Natural killer cell (primary cell): Measurements from ENCODE around the gene NETO2. TPM values are rescaled to one million over a fixed set of nuclear protein-coding genes. Genes with fewer than 3 reads are reported as not detected.

Source experiments
- ATAC-seq, 3 donors: fragments of 150-1000 bp in 2 of 3; fragments of 200-7000 bp in 1 of 3; cut with Tn5 transposase; 1 replicate in 1 of 3; 2 replicates in 2 of 3; pipeline ENCODE4 v1.10.0; 2021; ENCODE audit warnings: mild to moderate bottlenecking in 2 of 3, moderate library complexity in 2 of 3
- DNase-seq, 2 donors: peaks; one replicate each; pipeline versions ENCODE4 v3.0.0 to v3.0.0-alpha.2; 2013 to 2021; ENCODE audit warnings: mixed read lengths in 1 of 2
- H3K27ac ChIP-seq: one replicate; pipeline ENCODE4 v1.5.1; 2013; ENCODE audit warnings: mild to moderate bottlenecking, low read length
- H3K27me3 ChIP-seq: one replicate; pipeline ENCODE4 v1.6.1; 2013; ENCODE audit warnings: low read length; ENCODE audit not compliant: control insufficient read depth, insufficient read depth
- H3K36me3 ChIP-seq: one replicate; pipeline ENCODE4 v1.6.1; 2013; ENCODE audit warnings: low read length; ENCODE audit not compliant: control insufficient read depth, insufficient read depth
- H3K4me1 ChIP-seq: one replicate; pipeline ENCODE4 v1.6.1; 2013; ENCODE audit warnings: low read length; ENCODE audit not compliant: control insufficient read depth, insufficient read depth
- H3K4me3 ChIP-seq: one replicate; pipeline ENCODE4 v1.5.1; 2013; ENCODE audit warnings: low read length
- H3K9me3 ChIP-seq: one replicate; pipeline ENCODE4 v1.6.1; 2013; ENCODE audit warnings: low read length; ENCODE audit not compliant: control insufficient read depth, insufficient read depth
- H3K27ac Mint-ChIP-seq, 2 donors: one replicate each; pipeline ENCODE4 v1.8.0; 2022; ENCODE audit warnings: mild to moderate bottlenecking in 2 of 2, mixed read lengths in 2 of 2, moderate library complexity in 1 of 2
- H3K27me3 Mint-ChIP-seq, 2 donors: one replicate each; pipeline ENCODE4 v1.8.0; 2022; ENCODE audit warnings: low read depth in 2 of 2, mixed read lengths in 2 of 2
- H3K36me3 Mint-ChIP-seq: one replicate; pipeline ENCODE4 v1.8.0; 2022; ENCODE audit warnings: mixed read lengths
- H3K4me1 Mint-ChIP-seq, 2 donors: one replicate each; pipeline ENCODE4 v1.8.0; 2022; ENCODE audit warnings: mixed read lengths in 2 of 2
- H3K4me3 Mint-ChIP-seq: one replicate; pipeline ENCODE4 v1.8.0; 2022; ENCODE audit warnings: mild to moderate bottlenecking, moderate library complexity, mixed read lengths
- H3K9me3 Mint-ChIP-seq, 2 donors: one replicate each; pipeline ENCODE4 v1.8.0; 2022; ENCODE audit warnings: mixed read lengths in 2 of 2
- CTCF ChIP-seq: fragments of 200-600 bp; IDR thresholded peaks from one replicate; pipeline ENCODE4 v1.8.0; 2022; ENCODE audit warnings: antibody characterized with exemption
- WGBS: methylation state at CpG from one replicate; pipeline ENCODE4 v1.1.7; 2013; ENCODE audit warnings: missing lambda C conversion rate; ENCODE audit not compliant: insufficient coverage; 5-methylcytosine and 5-hydroxymethylcytosine counted together
- intact Hi-C: fragments of 100-400 bp; cut with micrococcal nuclease; formaldehyde crosslinking; loops from one replicate; pipeline ENCODE4 v1.14.2; 2022
- total RNA-seq, 4 donors: library from RNA; stranded (reverse); fragments of 120-200 nt in 1 of 4; gene quantifications; one replicate each; pipeline versions ENCODE4 v1.2.3 to v1.2.4, GENCODE V29; 2013 to 2022

The NETO2 gene
- total RNA-seq, 3 donors from 2014 or later (not counting 1 experiment from before 2014, with no cell fraction given): 0.40 to 0.48 TPM; not detected in 1

GRCh38 chr16:47064775-47065174 is 79.0 kb downstream of the NETO2 start:
- H3K4me3 Mint-ChIP-seq: no peak overlapping the region
- H3K4me1 Mint-ChIP-seq: no peaks in the 10 kb centered on the region
- TF ChIP-seq CTCF: no peak
- intact Hi-C loops: no loop called here
- WGBS: 94% methylated on average over 4 of the region's 4 CpGs
- no peak overlapping the region for H3K27ac Mint-ChIP-seq
- Histone ChIP-seq H3K27ac (no peak overlapping the region), H3K4me1 (no peaks in the 10 kb centered on the region), H3K36me3 (no peaks in the 10 kb centered on the region), H3K4me3 (no peak overlapping the region), H3K27me3 (no peaks in the 10 kb centered on the region), H3K9me3 (no peaks in the 10 kb centered on the region)
- no peaks in the 10 kb centered on the region for H3K36me3 Mint-ChIP-seq
- H3K9me3 Mint-ChIP-seq: no peaks in the 10 kb centered on the region
- ATAC-seq (no peak), DNase-seq (no peak)
- H3K27me3 Mint-ChIP-seq: peaks cover 3 to 14% of the 10 kb centered on the region in 2 donors

- H3K4me3 ChIP-seq: no peak overlapping the region
- DNase-seq (no peak), ATAC-seq (no peak)
- Mint-ChIP-seq H3K4me1 (no peaks in the 10 kb centered on the region), H3K4me3 (no peak overlapping the region), H3K36me3 (no peaks in the 10 kb centered on the region), H3K27me3 (peaks cover 2 to 14% of the 10 kb centered on the region in 2 donors), H3K9me3 (no peaks in the 10 kb centered on the region), H3K27ac (no peak overlapping the region)
- no peaks in the 10 kb centered on the region for H3K36me3 ChIP-seq
- no peak overlapping the region for H3K27ac ChIP-seq
- 95% methylated on average over 7 of the region's 7 CpGs for WGBS
- no peaks in the 10 kb centered on the region for H3K9me3 ChIP-seq
- no peaks in the 10 kb centered on the region for H3K4me1 ChIP-seq
- no peak for TF ChIP-seq CTCF
- intact Hi-C loops: no loop called here
- no peaks in the 10 kb centered on the region for H3K27me3 ChIP-seq
Measured at GRCh38 chr16:47063011-47063724, 80.6 kb downstream of the NETO2 start.

DNA sequence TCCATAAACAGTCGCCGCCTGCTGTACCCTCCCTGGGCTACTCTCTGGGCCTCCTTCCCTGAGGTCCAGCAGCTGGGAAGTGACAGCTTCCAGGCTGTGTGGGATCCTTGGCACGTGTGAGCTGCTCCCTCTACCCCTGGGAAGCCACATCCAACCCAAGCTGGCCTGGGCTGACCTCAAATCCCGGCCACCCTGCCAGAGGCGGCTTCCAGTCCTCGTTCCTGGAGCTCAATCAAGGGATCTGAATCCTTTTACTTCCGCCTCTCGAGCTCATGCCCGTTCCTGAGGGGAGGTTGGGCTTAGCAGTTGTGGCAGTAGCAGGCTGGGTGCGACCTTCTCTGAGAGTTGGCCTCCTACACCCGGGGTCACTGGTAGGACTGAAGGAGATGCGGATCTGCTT is 82.5 kb downstream of the NETO2 start:
- intact Hi-C loops: no loop called here
- DNase-seq: no peak
- no peak overlapping the region for H3K4me3 Mint-ChIP-seq
- Histone ChIP-seq H3K36me3 (no peaks in the 10 kb centered on the region), H3K9me3 (no peaks in the 10 kb centered on the region), H3K27ac (no peak overlapping the region), H3K4me1 (no peaks in the 10 kb centered on the region), H3K4me3 (no peak overlapping the region), H3K27me3 (no peaks in the 10 kb centered on the region)
- ATAC-seq: no peak
- WGBS: 88% methylated on average over 12 of the region's 12 CpGs
- H3K4me1 Mint-ChIP-seq: no peaks in the 10 kb centered on the region
- peaks cover 3 to 14% of the 10 kb centered on the region in 2 donors for H3K27me3 Mint-ChIP-seq
- TF ChIP-seq CTCF: no peak
- H3K36me3 Mint-ChIP-seq: no peaks in the 10 kb centered on the region
- no peak overlapping the region for H3K27ac Mint-ChIP-seq
- no peaks in the 10 kb centered on the region for H3K9me3 Mint-ChIP-seq

DNA sequence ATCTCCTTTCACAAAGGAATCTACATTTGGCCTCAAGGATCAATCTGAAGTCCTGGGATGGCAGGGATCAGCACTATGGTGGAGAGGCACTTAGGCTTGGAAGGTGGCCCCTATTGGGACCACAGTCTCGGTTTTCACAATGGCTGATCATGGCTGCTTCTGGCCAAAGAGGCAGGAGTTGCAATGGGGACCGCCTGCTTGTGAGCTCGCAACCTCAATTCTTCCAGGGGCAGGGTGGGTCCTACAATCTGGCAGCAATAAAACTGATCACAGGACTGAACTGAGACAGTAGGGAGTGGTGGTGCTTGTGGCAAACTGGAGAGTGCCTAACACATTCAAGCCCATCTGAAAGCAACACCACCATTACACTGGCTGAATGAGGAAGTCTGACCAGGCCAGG is 83.1 kb downstream of the NETO2 start:
- Histone ChIP-seq H3K4me1 (no peaks in the 10 kb centered on the region), H3K9me3 (no peaks in the 10 kb centered on the region), H3K27ac (no peak overlapping the region), H3K4me3 (no peak overlapping the region), H3K36me3 (no peaks in the 10 kb centered on the region), H3K27me3 (no peaks in the 10 kb centered on the region)
- Mint-ChIP-seq H3K27me3 (peaks cover 3 to 14% of the 10 kb centered on the region in 2 donors), H3K9me3 (no peaks in the 10 kb centered on the region), H3K4me1 (no peaks in the 10 kb centered on the region), H3K27ac (no peak overlapping the region), H3K4me3 (no peak overlapping the region), H3K36me3 (no peaks in the 10 kb centered on the region)
- intact Hi-C loops: no loop called here
- ATAC-seq: no peak
- no peak for DNase-seq
- WGBS: 93% methylated on average over 3 of the region's 3 CpGs
- no peak for TF ChIP-seq CTCF
